ENCODE measurements around the gene OR5T3. TPM values are rescaled to one million over a fixed set of nuclear protein-coding genes. Genes with fewer than 3 reads are reported as not detected.
"Not testable (repeated sequence)": the region's sequence is repeated elsewhere in the genome, so short reads cannot be mapped to it uniquely, and the experiment has no call there.

The OR5T3 gene
- not detected in 3 replicates for total RNA-seq
- long read RNA-seq, result 0 reads

GRCh38 chr11:56251954-56252353 is at the start of gene OR5T3:
OR5T3 (plus strand) TSS chr11:56252254; CDS start chr11:56252254, 0 bp downstream.
- no peaks in the 10 kb centered on the region for H3K36me3 Mint-ChIP-seq (ENCODE audit: low read depth)
- peaks cover 3% of the 10 kb centered on the region for H3K9me3 Mint-ChIP-seq (ENCODE audit: low read depth)
- no peaks in the 10 kb centered on the region for H3K4me1 Mint-ChIP-seq (ENCODE audit: low read depth)
- no peak for DNase-seq (ENCODE audit: low spot score)
- H3K4me3 Mint-ChIP-seq (ENCODE audit: unreplicated experiment), result no peak within 1 kb of the TSS
- H3K27ac Mint-ChIP-seq (ENCODE audit: unreplicated experiment), result no peak within 1 kb of the TSS
- TF ChIP-seq, protein P1, sequence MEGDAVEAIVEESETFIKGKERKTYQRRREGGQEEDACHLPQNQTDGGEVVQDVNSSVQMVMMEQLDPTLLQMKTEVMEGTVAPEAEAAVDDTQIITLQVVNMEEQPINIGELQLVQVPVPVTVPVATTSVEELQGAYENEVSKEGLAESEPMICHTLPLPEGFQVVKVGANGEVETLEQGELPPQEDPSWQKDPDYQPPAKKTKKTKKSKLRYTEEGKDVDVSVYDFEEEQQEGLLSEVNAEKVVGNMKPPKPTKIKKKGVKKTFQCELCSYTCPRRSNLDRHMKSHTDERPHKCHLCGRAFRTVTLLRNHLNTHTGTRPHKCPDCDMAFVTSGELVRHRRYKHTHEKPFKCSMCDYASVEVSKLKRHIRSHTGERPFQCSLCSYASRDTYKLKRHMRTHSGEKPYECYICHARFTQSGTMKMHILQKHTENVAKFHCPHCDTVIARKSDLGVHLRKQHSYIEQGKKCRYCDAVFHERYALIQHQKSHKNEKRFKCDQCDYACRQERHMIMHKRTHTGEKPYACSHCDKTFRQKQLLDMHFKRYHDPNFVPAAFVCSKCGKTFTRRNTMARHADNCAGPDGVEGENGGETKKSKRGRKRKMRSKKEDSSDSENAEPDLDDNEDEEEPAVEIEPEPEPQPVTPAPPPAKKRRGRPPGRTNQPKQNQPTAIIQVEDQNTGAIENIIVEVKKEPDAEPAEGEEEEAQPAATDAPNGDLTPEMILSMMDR (IDR thresholded peaks at IDR 0.05), result no peak
- H3K27me3 Mint-ChIP-seq (ENCODE audit: low read depth), result no peaks in the 10 kb centered on the region

DNA sequence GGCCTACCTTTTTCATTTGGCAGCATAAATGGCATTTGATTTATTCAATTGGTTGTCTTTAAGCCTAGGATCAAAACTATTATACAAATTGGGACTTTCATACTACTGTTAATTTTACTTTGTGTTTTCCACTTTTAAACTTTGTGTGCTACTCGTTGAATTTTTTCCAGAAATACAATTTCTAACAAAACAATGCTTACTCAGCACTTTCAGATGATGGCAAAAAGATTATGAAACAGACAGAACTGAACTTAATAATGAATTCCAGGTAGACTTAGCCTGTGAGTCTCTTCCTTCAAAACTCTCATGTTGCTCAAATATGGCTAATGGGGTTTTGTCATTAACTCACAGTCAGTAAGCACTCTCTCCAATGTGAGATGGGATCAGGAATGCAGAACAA is 44.3 kb upstream of the OR5T3 start:
- Mint-ChIP-seq H3K4me3 (ENCODE audit: unreplicated experiment) (no peak overlapping the region), H3K27ac (ENCODE audit: unreplicated experiment) (no peak overlapping the region), H3K27me3 (ENCODE audit: low read depth) (peaks cover 2% of the 10 kb centered on the region), H3K9me3 (ENCODE audit: low read depth) (peaks cover 6% of the 10 kb centered on the region), H3K4me1 (ENCODE audit: low read depth) (no peaks in the 10 kb centered on the region), H3K36me3 (ENCODE audit: low read depth) (no peaks in the 10 kb centered on the region)
- TF ChIP-seq, protein P1 (IDR thresholded peaks at IDR 0.05), result no peak
- no peak for DNase-seq (ENCODE audit: low spot score)

DNA sequence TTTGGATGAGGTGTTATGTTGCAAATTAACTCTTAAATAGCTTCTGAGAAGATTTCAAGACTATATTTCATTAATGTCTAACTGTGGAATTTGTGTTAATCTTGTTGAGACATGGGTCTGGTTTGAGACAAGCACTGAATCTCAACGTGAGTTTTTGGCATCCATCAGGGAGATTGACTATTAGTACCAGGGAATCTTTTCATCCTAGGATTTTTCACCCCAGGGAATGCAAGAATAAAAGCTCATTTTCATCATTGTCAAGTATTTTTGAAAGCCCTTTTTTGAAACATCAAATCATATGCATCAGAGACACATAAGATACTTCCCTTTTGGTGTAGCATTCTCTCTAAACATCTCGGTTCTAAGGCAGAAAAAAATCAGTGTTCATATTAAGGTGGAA is 37.5 kb upstream of the OR5T3 start:
- Mint-ChIP-seq H3K27ac (ENCODE audit: unreplicated experiment) (no peak overlapping the region), H3K4me3 (ENCODE audit: unreplicated experiment) (no peak overlapping the region), H3K36me3 (ENCODE audit: low read depth) (no peaks in the 10 kb centered on the region), H3K4me1 (ENCODE audit: low read depth) (no peaks in the 10 kb centered on the region), H3K9me3 (ENCODE audit: low read depth) (peaks cover 35% of the 10 kb centered on the region), H3K27me3 (ENCODE audit: low read depth) (no peaks in the 10 kb centered on the region)
- TF ChIP-seq, protein P1 (IDR thresholded peaks at IDR 0.05), result no peak
- DNase-seq (ENCODE audit: low spot score), result no peak

DNA sequence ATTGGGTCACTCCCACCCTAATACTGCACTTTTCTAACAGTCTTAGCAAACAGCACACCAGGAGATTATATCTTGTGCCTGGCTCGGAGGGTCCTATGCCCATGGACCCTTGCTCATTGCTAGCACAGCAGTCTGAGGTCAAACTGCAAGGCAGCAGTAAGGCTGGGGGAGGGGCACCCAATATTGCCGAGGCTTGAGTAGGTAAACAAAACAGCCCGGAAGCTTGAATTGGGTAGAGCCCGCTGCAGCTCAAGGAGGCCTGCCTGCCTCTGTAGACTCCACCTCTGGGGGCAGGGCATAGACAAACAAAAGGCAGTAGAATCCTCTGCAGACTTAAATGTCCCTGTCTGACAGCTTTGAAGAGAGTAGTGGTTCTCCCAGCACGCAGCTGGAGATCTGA is 32.3 kb upstream of the OR5T3 start:
- H3K4me3 Mint-ChIP-seq (ENCODE audit: unreplicated experiment); DNase-seq (ENCODE audit: low spot score); H3K4me1 Mint-ChIP-seq (ENCODE audit: low read depth); H3K36me3 Mint-ChIP-seq (ENCODE audit: low read depth); H3K27ac Mint-ChIP-seq (ENCODE audit: unreplicated experiment); H3K27me3 Mint-ChIP-seq (ENCODE audit: low read depth): not testable (repeated sequence)
- peaks cover 49% of the 10 kb centered on the region for H3K9me3 Mint-ChIP-seq (ENCODE audit: low read depth)

- Mint-ChIP-seq H3K4me1 (ENCODE audit: low read depth) (no peaks in the 10 kb centered on the region), H3K9me3 (ENCODE audit: low read depth) (peaks cover 27% of the 10 kb centered on the region), H3K4me3 (ENCODE audit: unreplicated experiment) (no peak within 1 kb of the TSS), H3K27me3 (ENCODE audit: low read depth) (no peaks in the 10 kb centered on the region), H3K36me3 (ENCODE audit: low read depth) (no peaks in the 10 kb centered on the region), H3K27ac (ENCODE audit: unreplicated experiment) (no peak within 1 kb of the TSS)
- DNase-seq (ENCODE audit: low spot score), result no peak
- TF ChIP-seq, protein P1 (IDR thresholded peaks at IDR 0.05), result no peak
Observed at GRCh38 chr11:56234155-56234554, 17.9 kb upstream of the OR5T3 start, which contains the start of gene OR5T2. OR5T2 (minus strand) TSS chr11:56234255; CDS start chr11:56233062, 1,193 bp downstream.

DNA sequence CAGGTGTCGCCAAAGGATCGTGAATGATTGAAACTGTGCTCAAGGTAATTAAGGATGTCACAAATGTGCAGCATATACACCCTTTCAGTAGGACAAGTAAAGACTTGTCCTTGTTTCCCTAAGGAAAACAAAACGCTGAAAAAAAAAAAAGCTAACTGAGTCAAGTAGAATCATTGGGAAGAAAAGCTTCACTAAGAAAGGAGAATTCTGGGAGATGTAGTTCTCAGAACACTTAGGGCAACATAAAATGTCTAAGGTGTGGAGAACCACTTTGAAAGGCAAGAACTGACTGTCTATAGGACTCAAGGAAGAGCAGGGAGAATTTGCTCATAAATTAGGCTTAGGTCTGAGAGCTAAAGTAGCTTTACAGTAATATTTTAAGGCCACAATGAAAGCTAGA is 19.0 kb downstream of the OR5T3 start:
- no peaks in the 10 kb centered on the region for H3K36me3 Mint-ChIP-seq (ENCODE audit: low read depth)
- no peaks in the 10 kb centered on the region for H3K4me1 Mint-ChIP-seq (ENCODE audit: low read depth)
- DNase-seq (ENCODE audit: low spot score), result no peak
- H3K27ac Mint-ChIP-seq (ENCODE audit: unreplicated experiment), result no peak overlapping the region
- peaks cover 18% of the 10 kb centered on the region for H3K9me3 Mint-ChIP-seq (ENCODE audit: low read depth)
- TF ChIP-seq, protein P1 (IDR thresholded peaks at IDR 0.05), result no peak
- no peak overlapping the region for H3K4me3 Mint-ChIP-seq (ENCODE audit: unreplicated experiment)
- H3K27me3 Mint-ChIP-seq (ENCODE audit: low read depth), result no peaks in the 10 kb centered on the region
